H9 (cell line): ENCODE data around the gene HIPK2. TPM values are rescaled to one million over a fixed set of nuclear protein-coding genes. Genes with fewer than 3 reads are reported as not detected.

Source experiments
- DNase-seq: peaks from one replicate; pipeline ENCODE4 v3.0.0-alpha.2; 2017
- H2AFZ ChIP-seq: one replicate; pipeline ENCODE4 v1.6.1; 2013; ENCODE audit warnings: mild to moderate bottlenecking, low read length, control low read depth, moderate library complexity
- H2AK5ac ChIP-seq: 2 replicates; pipeline ENCODE4 v1.6.1; 2013; ENCODE audit warnings: low read length, control low read depth, mixed read lengths; ENCODE audit not compliant: insufficient read length
- H2BK120ac ChIP-seq: one replicate; pipeline ENCODE4 v1.6.1; 2013; ENCODE audit warnings: low read depth, mild to moderate bottlenecking, low read length, control low read depth, inconsistent platforms; ENCODE audit not compliant: poor library complexity, severe bottlenecking
- H2BK12ac ChIP-seq: 2 replicates; pipeline ENCODE4 v1.6.1; 2013; ENCODE audit warnings: low read length, control low read depth, mixed read lengths, low read depth; ENCODE audit not compliant: insufficient read length
- H2BK15ac ChIP-seq: 2 replicates; pipeline ENCODE4 v1.6.1; 2013; ENCODE audit warnings: low read depth, low read length, control low read depth
- H2BK20ac ChIP-seq: one replicate; pipeline ENCODE4 v1.6.1; 2013; ENCODE audit warnings: low read depth, mild to moderate bottlenecking, low read length, control low read depth, inconsistent platforms; ENCODE audit not compliant: poor library complexity, severe bottlenecking
- H2BK5ac ChIP-seq: 2 replicates; pipeline ENCODE4 v1.6.1; 2013; ENCODE audit warnings: low read length, control low read depth, mixed read lengths; ENCODE audit not compliant: insufficient read length
- H3K14ac ChIP-seq: 2 replicates; pipeline ENCODE4 v1.6.1; 2013; ENCODE audit warnings: low read length, control low read depth; ENCODE audit not compliant: insufficient read depth
- H3K18ac ChIP-seq: 2 replicates; pipeline ENCODE4 v1.6.1; 2013; ENCODE audit warnings: low read depth, mild to moderate bottlenecking, mixed read lengths, low read length, control low read depth; ENCODE audit not compliant: insufficient read length
- H3K23ac ChIP-seq: 2 replicates; pipeline ENCODE4 v1.6.1; 2013; ENCODE audit warnings: low read length, control low read depth, mixed read lengths, low read depth; ENCODE audit not compliant: insufficient read length
- H3K23me2 ChIP-seq: 2 replicates; pipeline ENCODE4 v1.6.1; 2013; ENCODE audit warnings: low read depth, mild to moderate bottlenecking, mixed read lengths, low read length, control low read depth; ENCODE audit not compliant: insufficient read length, poor library complexity, severe bottlenecking
- H3K27ac ChIP-seq: 2 replicates; pipeline ENCODE4 v1.5.1; 2013; ENCODE audit warnings: low read length, control low read depth, mixed read lengths, low read depth; ENCODE audit not compliant: insufficient read length
- H3K27me3 ChIP-seq: 2 replicates; pipeline ENCODE4 v1.6.1; 2013; ENCODE audit warnings: low read length, control low read depth, inconsistent platforms; ENCODE audit not compliant: insufficient read depth
- H3K4ac ChIP-seq: 2 replicates; pipeline ENCODE4 v1.6.1; 2013; ENCODE audit warnings: low read depth, mild to moderate bottlenecking, control low read depth, inconsistent platforms, low read length, moderate library complexity
- H3K4me1 ChIP-seq: 2 replicates; pipeline ENCODE4 v1.6.1; 2013; ENCODE audit warnings: low read length, control low read depth, inconsistent platforms; ENCODE audit not compliant: insufficient read depth
- H3K4me2 ChIP-seq: 2 replicates; pipeline ENCODE4 v1.6.1; 2013; ENCODE audit warnings: low read length, control low read depth, mixed read lengths; ENCODE audit not compliant: insufficient read length, insufficient read depth
- H3K56ac ChIP-seq: 2 replicates; pipeline ENCODE4 v1.6.1; 2013; ENCODE audit warnings: low read depth, mild to moderate bottlenecking, mixed read lengths, low read length, control low read depth; ENCODE audit not compliant: insufficient read length
- H3K79me1 ChIP-seq: 2 replicates; pipeline ENCODE4 v1.6.1; 2013; ENCODE audit warnings: low read depth, mild to moderate bottlenecking, moderate library complexity, low read length, control low read depth, inconsistent platforms; ENCODE audit not compliant: insufficient read depth, poor library complexity, severe bottlenecking
- H3K79me2 ChIP-seq: 2 replicates; pipeline ENCODE4 v1.6.1; 2013; ENCODE audit warnings: low read length, control low read depth, inconsistent platforms; ENCODE audit not compliant: insufficient read depth
- H3K9ac ChIP-seq: 2 replicates; pipeline ENCODE4 v1.6.1; 2013; ENCODE audit warnings: low read length, control low read depth, mixed read lengths; ENCODE audit not compliant: insufficient read length; ENCODE audit errors: extremely low read depth
- H3K9me3 ChIP-seq: one replicate; pipeline ENCODE4 v1.6.1; 2013; ENCODE audit warnings: low read depth, low read length, inconsistent platforms; ENCODE audit not compliant: control insufficient read depth
- H3T11ph ChIP-seq: one replicate; pipeline ENCODE4 v1.6.1; 2013; ENCODE audit warnings: mild to moderate bottlenecking, low read length, control low read depth, inconsistent platforms
- H4K20me1 ChIP-seq: one replicate; pipeline ENCODE4 v1.6.1; 2013; ENCODE audit not compliant: control insufficient read depth, insufficient read length, insufficient read depth
- H4K5ac ChIP-seq: 2 replicates; pipeline ENCODE4 v1.6.1; 2013; ENCODE audit warnings: low read depth, mild to moderate bottlenecking, mixed read lengths, low read length, control low read depth; ENCODE audit not compliant: insufficient read length
- H4K8ac ChIP-seq: replicated peaks from 2 replicates; pipeline ENCODE4 v1.6.1; 2013; ENCODE audit warnings: low read length, control low read depth, mixed read lengths, low read depth; ENCODE audit not compliant: insufficient read length
- H4K91ac ChIP-seq: 2 replicates; pipeline ENCODE4 v1.6.1; 2013; ENCODE audit warnings: low read depth, mild to moderate bottlenecking, moderate library complexity, mixed read lengths, low read length, control low read depth; ENCODE audit not compliant: insufficient read length
- H3K27ac Mint-ChIP-seq, 3 experiments: 2 replicates in 2 of 3; 3 replicates in 1 of 3; pipeline ENCODE4 v1.8.0; 2020 to 2021; ENCODE audit warnings: mixed read lengths in 3 of 3, mild to moderate bottlenecking in 1 of 3, moderate library complexity in 1 of 3
- H3K27me3 Mint-ChIP-seq: 2 replicates; pipeline ENCODE4 v1.8.0; 2021; ENCODE audit warnings: low read depth, mild to moderate bottlenecking, moderate library complexity, mixed read lengths
- H3K36me3 Mint-ChIP-seq, 3 experiments: 2 replicates in 2 of 3; 3 replicates in 1 of 3; pipeline ENCODE4 v1.8.0; 2020 to 2021; ENCODE audit warnings: low read depth in 3 of 3, mixed read lengths in 3 of 3; ENCODE audit not compliant: insufficient read depth in 1 of 3
- H3K4me1 Mint-ChIP-seq, 2 experiments: 2 replicates each; pipeline ENCODE4 v1.8.0; 2020; ENCODE audit warnings: mixed read lengths in 2 of 2
- H3K4me3 Mint-ChIP-seq, 2 experiments: 2 replicates in 1 of 2; 3 replicates in 1 of 2; pipeline ENCODE4 v1.8.0; 2020 to 2021; ENCODE audit warnings: mild to moderate bottlenecking in 2 of 2, mixed read lengths in 2 of 2, moderate library complexity in 1 of 2
- H3K9me3 Mint-ChIP-seq, 2 experiments: 2 replicates in 1 of 2; 3 replicates in 1 of 2; pipeline ENCODE4 v1.8.0; 2020; ENCODE audit warnings: mild to moderate bottlenecking in 2 of 2, mixed read lengths in 2 of 2, moderate library complexity in 1 of 2
- CTCF ChIP-seq: fragments of 200-600 bp; sonication (generic); conservative IDR thresholded peaks from 3 replicates; pipeline ENCODE4 v1.8.0; 2021; ENCODE audit warnings: antibody characterized with exemption, mild to moderate bottlenecking
- WGBS: extraction: QIAGEN DNeasy Blood & Tissue Kit; methylation state at CpG from one replicate; pipeline ENCODE4 v1.1.7; 2013; ENCODE audit warnings: missing lambda C conversion rate, low lambda C conversion rate, mixed read lengths; ENCODE audit not compliant: insufficient read length; ENCODE audit errors: extremely low coverage; 5-methylcytosine and 5-hydroxymethylcytosine counted together
- total RNA-seq: library from RNA; stranded (reverse); gene quantifications from 2 replicates; pipeline ENCODE4 v1.2.1, GENCODE V29; 2021

Gene HIPK2
- total RNA-seq, 1 experiment from 2014 or later = 21.9 TPM

- Histone ChIP-seq H4K91ac (no peak overlapping the region), H4K8ac (no peak overlapping the region), H3K27me3 (no peaks in the 10 kb centered on the region), H3K79me1 (no peaks in the 10 kb centered on the region), H2BK120ac (no peak overlapping the region), H3K18ac (no peak overlapping the region), H3K4me2 (no peak overlapping the region), H3K9ac (no peak overlapping the region), H4K20me1 (no peaks in the 10 kb centered on the region), H3K4me1 (no peaks in the 10 kb centered on the region), H3K79me2 (no peaks in the 10 kb centered on the region), H3K23ac (no peak overlapping the region), H2AFZ (no peak overlapping the region), H3K27ac (no peak overlapping the region), H2BK12ac (no peak overlapping the region), H3K14ac (no peak overlapping the region), H4K5ac (no peak overlapping the region), H3K4ac (no peak overlapping the region), H3K9me3 (no peaks in the 10 kb centered on the region), H3K23me2 (no peaks in the 10 kb centered on the region), H3K56ac (no peak overlapping the region), H2BK5ac (no peak overlapping the region), H2BK15ac (no peak overlapping the region), H3T11ph (no peak overlapping the region), H2BK20ac (no peak overlapping the region), H2AK5ac (no peak overlapping the region)
- Mint-ChIP-seq H3K27ac (no peak overlapping the region), H3K9me3 (peaks cover 0 to 4% of the 10 kb centered on the region in 2 experiments; a peak in 2 of 5 replicates), H3K27me3 (peaks cover 11% of the 10 kb centered on the region), H3K4me1 (no peaks in the 10 kb centered on the region), H3K36me3 (no peaks in the 10 kb centered on the region), H3K4me3 (no peak overlapping the region)
- no peak for DNase-seq
- no CpG with 5 or more reads among the region's 6 CpGs for WGBS
- no peak for TF ChIP-seq CTCF
Observed at GRCh38 chr7:139813151-139813550, 35.4 kb upstream of the HIPK2 start.
